Measurements from ENCODE around the gene TUFM. TPM values are rescaled to one million over a fixed set of nuclear protein-coding genes. Genes with fewer than 3 reads are reported as not detected.
"Not testable (repeated sequence)": the region's sequence is repeated elsewhere in the genome, so short reads cannot be mapped to it uniquely, and the experiment has no call there.

Gene TUFM
- total RNA-seq, 1 donor: 162 TPM

DNA sequence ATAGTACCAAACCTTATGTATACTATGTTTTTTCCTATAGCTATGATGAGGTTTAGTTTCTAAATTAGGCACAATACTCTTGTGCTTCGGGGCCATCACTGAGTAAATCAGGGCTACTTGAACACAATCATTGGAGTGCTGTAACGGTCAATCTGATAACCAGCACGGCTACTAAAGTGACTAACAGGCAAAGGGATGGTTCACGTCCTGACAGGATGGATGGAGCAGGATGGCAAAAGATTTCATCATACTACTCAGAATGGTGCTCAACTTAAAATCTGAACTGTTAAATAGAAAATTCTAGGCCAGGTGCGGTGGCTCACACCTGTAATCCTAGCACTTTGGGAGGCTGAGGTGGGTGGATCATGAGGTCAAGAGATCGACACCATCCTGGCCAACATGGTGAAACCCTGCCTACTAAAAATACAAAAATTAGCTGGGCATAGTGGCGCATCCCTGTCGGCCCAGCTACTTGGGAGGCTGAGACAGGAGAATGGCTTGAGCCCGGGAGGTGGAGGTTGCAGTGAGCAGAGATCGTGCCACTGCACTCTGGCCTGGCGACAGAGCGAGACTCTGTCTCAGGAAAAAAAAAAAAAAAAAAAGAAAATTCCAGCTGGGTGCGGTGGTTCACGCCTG is 7.0 kb downstream of the TUFM start:
- no peak for DNase-seq (ENCODE audit: low read depth in 2 of 3, low spot score in 2 of 3)

DNA sequence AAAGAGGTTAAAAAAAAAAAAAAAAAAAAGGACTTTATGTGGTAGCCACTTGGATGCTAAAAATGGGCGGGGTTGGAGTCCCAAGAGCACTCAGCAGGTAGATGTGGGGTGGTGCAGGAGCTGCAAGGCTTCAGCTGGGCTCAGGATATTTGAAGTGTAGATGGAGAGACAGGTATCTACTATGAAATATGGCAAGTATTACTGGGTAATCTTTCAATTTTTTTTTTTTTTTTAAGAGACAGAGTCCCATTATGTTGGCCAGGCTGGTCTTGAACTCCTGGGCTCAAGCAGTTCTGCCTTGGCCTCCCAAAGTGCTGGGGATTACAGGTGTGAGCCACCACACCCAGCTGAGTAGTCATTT is 7.6 kb downstream of the TUFM start:
- no peak for DNase-seq (ENCODE audit: low read depth in 2 of 3, low spot score in 2 of 3)

DNA sequence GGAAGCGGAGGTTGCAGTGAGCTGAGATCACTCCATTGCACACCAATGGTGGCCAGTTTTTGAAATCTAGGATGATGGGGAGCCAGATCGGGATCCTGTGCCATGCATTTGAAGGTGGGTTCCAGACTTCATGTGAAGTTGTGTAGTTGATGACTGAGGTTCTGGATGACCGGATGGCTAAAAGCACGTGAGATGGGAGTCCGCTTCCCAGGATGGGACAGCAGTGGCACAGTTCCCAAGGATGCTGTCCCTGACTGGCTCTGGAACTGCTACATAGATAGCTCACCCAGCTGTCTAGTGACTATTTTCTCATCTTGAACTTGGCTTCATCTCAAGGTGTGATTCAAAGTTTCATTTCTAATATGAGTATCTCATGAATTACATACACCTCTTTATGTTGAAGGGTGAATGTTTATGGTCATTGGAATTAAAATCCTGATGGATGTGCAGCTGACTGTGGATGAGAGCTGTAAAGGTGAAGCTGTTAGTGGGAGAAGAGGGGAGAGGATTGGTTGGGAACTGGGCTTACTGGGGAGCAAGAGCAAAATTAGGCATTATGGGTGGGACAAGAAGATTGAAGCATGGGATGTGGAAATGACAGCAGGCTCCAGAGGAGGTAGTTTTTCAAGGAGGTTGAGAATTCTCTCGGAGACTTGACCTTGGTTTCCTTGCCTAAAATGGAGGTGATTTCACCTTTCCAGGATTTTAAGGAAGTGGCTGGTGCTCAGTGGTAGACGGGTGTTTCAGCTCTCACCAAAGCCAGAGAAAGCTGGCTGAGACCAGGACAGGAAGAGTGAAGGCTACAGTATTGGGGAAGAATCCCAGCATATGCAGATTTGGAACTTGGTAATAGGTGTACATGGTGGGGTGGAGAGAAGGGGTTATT is 8.2 kb downstream of the TUFM start:
- no peak for DNase-seq (ENCODE audit: low read depth in 2 of 3, low spot score in 2 of 3)

DNA sequence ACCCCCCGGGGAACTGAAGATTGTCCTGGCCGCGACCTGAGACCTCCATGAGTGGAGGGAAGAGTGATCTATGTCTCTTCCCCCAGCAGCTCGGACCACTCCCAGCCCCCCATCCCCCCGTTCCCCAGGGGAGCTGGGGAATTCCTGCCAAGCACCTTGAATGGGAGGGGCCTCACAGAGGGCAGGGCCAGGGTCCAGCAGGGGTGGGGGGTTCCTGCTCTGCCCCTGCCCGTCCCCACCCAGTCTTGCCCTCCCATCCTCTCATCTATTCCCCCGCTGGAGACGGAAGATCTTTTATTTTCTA is 9.4 kb downstream of the TUFM start:
- no peak for DNase-seq (ENCODE audit: low read depth in 2 of 3, low spot score in 2 of 3)

DNA sequence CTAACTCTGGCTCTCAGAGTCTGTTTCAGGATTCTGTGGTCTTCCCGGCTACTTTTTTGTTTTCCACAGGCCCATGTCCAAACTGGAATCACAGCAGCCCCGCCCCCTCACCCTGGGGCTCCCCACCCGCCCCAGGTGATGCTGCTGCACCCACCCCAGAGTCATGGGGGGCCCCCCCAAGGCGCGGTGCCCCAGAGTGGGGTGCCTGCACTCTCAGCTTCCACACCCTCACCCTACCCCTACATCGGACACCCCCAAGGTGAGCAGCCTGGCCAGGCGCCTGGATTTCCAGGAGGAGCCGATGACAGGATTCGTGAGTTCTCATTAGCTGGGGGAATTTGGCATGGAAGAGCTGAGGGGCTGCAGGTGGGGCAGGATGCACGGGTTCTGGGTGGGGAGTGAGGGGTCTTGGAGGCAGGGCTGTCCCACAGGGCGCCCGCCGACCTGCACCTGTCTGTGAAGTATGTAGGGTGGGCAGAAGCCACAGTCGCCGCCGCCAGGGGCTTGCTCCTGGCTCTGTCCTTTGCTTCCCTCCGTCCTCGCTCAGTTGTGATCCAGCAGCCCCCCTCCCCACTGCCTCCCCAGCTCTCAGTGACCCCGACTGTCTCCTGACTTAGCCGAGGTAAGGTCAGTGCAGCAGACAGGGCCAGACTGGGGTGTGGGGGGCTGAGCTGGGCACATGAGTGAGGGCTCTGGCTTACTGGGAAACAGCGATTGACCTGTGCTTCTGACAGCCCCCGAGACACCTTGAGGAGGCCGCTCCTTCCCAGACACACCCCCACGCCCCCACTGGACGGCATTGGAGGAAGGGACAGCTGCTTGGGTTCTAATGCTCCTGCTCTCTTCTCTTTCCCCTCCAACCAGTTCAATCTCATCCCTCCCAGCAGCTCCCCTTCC is 10.0 kb downstream of the TUFM start:
- no peak for DNase-seq (ENCODE audit: low read depth in 2 of 3, low spot score in 2 of 3)

DNA sequence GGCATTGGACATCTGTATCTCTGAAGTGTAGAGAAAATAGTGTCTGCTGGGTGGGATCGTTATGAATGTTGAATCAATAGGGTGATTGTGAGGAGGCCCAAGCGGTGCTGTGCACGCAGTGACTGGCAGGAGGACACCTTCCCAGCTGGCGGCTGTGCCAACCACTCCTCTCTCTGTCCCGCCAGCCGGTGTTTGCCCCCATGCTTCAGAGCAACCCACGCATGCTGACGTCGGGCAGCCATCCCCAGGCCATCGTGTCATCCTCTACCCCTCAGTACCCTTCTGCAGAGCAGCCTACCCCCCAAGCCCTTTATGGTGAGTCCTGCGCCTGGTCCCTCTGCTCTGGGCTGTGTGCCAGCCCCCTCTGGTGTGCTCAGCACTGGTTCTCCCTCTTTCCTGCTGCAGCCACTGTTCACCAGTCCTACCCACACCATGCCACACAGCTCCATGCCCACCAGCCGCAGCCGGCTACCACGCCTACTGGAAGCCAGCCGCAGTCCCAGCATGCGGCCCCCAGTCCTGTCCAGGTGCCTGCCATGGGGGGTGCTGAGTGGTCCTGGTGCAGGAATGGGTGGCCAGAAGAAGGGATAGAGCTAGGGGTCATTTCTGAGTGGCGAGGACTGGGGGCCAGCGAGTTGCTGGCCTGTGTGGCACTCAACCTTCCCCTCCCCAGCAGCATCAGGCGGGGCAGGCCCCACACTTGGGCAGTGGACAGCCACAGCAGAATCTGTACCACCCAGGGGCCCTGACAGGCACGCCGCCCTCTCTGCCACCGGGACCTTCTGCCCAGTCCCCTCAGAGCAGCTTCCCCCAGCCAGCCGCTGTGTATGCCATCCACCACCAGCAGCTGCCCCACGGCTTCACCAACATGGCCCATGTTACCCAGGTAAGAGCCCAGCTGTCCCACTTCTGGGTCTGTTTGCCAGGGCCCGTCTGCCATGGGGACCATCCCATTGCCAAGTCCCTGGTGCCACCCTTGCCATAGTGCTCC is 11.0 kb downstream of the TUFM start:
- no peak for DNase-seq (ENCODE audit: low read depth in 2 of 3, low spot score in 2 of 3)

DNA sequence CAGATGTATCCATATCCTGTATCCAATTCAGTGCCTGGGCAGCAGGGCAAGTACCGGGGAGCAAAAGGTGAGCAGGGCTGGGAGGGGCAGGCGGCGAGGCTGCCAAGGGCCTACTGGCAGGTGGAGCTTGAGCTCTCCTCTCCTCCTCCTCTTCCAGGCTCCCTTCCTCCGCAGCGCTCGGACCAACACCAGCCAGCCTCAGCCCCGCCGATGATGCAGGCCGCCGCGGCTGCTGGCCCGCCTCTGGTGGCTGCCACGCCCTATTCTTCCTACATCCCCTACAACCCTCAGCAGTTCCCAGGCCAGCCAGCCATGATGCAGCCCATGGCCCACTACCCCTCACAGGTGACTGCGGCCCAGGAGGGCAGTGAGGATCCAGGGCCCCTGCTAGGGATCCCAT is 11.8 kb downstream of the TUFM start:
- no peak for DNase-seq (ENCODE audit: low read depth in 2 of 3, low spot score in 2 of 3)

DNA sequence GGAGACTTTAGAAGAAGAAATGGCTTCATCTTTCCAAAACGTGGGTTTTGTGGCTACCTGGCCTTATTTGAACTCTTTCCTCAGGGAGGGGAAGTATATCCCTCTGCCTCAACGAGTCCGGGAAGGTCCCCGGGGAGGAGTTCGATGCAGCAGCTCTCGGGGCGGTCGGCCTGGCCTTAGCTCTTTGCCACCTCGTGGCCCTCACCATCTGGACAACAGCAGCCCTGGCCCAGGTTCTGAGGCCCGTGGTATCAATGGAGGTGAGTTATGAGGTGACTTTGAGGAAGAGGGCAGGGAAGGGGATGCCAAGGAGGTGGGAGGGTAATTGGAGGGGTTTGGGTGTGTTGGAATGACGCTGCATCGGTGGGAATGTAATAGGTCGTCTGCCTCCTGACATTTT is 15.6 kb downstream of the TUFM start:
- DNase-seq (ENCODE audit: low read depth in 2 of 3, low spot score in 2 of 3): no peak

DNA sequence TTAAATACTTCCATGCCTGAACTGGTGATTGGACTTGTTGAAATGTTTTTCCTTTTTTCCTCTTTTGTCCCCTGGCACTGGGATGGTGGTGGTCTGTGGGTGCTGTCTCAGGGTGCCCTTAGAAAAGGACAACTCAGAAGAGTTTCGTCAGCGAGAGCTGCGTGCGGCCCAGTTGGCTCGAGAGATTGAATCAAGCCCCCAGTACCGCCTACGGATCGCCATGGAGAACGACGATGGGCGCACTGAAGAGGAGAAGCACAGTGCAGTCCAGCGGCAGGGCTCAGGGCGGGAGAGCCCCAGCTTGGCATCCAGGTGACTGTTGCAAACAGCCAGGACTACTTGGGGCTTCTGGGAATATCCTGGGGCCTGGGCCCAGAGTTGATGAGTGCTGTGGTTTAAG is 16.4 kb downstream of the TUFM start:
- DNase-seq (ENCODE audit: low read depth in 2 of 3, low spot score in 2 of 3): no peak

DNA sequence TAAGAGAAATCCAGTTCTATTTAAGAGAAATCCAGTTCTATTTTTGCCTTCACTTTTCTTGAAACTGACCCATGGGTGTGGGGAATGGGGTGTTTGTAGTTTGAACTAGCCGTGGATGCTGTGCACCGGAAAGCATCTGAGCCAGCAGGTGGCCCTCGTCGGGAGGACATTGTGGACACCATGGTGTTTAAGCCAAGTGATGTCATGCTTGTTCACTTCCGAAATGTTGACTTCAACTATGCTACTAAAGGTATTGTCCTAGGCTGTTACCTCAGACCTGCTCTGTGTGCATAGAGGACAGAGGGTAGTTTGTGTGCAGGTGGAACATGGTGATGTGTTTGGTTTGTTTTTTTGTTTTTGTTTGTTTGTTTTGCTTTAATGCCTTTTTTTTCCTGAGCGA is 20.0 kb downstream of the TUFM start:
- DNase-seq (ENCODE audit: low read depth in 2 of 3, low spot score in 2 of 3): no peak

DNA sequence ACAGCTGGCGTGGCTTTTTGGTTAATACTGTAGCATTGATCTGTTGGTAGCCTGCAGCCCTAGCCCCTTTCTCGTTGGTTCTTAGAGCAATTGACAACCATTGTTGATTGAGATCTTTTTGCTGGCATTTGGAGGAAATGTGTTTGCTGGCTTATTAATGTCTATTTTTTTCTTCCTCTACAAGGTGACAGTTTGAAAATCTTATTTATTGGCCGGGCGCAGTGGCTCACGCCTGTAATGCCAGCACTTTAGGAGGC is 21.5 kb downstream of the TUFM start:
- DNase-seq (ENCODE audit: low read depth in 2 of 3, low spot score in 2 of 3): no peak

DNA sequence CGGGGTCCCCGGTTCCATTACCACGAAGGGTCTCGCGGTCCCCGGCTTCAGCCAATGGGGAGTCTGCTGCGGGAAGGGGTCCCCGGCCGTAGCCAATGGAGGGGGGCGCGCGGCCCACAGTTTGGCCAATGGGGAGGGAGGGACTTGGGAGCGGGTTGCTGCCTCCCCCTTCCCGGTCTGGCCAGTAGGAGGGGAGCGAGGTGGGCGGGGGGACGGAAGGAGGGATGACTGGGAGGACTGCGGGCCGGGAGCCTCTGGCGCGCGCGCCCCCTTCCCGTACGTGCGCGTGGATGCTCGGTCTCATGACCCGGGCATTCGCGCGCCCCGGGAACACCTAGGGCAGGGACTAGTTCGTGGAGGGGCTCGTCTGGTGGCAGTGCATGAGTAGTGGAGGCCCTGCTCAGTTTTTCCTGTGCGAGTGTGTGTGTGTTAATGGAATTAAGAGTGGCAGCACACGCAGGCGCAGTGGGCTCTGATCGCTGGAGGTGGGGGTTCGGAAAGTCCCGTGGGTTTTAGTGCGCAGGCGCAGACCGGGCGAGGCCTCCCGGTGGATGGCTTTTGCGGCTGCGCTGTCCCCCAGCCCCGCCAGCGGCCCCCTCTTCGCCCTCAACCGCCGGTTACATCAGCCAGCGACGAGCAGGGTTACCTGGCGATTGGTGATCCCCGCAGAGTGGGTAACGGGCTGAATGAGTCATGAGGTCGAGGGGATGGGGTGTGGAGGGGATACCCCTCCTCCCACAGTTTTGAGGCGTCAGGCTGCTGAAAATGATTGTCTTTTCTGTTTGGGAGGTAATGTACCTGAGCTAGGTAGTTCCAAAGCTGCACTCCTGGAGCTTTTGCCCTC is 22.1 kb downstream of the TUFM start:
- DNase-seq (ENCODE audit: low read depth in 2 of 3, low spot score in 2 of 3): peak; percentile 97 to 99 (median 99)

DNA sequence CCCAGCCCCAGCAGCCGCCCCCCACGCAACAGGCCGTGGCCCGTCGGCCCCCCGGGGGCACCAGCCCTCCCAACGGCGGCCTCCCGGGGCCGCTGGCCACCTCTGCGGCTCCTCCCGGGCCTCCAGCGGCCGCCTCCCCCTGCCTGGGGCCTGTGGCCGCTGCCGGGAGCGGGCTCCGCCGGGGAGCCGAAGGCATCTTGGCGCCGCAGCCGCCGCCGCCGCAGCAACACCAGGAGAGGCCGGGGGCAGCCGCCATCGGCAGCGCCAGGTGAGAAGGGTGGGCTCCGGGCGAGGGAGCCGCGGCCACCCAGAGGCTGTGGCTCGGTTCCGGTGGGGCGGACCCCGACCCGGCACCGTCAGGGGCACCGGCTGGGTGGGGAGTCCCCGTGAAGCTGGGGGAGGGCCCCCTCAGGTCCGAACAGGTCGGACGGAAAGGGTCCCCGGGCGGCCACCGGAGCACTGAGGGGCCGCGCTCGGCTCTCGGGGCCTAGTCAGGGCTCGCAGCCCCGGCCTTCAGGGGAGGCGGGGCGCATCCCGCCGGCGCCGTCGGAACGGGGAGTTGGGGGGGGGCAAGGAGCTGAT is 22.8 kb downstream of the TUFM start:
- DNase-seq (ENCODE audit: low read depth in 2 of 3, low spot score in 2 of 3): no peak

DNA sequence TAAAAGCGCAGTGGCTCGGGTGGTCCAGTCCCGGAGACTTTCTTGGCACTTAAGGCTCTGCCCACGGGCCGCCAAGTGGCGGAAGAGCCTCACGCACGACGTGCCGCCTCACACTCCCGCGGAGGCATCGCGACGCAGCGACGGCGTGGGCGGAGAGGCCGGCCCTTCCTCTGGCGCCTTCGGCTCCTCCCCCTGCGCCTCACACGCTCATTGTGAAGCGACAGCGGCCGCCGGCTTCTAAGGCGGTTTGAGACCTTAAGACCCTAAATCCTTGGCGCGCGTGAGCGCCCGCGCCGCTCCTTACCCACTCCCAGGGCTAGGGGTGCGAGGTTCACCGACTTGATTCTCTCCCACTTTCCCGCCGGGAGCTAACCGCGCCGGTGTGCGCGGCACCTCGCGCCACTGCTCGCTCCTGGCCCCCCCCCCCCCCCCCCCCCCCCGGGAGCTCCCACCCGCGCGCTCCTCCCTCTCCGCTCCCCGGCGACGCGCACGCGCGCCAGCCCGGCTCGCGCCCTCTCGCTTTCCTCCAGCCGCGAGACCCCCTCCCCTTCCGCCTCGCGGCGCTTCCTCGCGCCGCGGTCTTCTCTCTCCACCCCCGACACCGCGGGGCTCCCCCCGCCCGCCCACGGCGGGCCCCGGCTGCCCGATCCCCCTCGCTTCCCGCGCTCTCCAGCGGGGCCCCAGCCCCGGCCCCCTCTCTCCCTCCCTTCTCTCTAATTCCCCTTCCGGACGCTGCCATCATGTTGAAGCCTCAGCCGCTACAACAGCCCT is 23.4 kb downstream of the TUFM start, which contains the start of gene ATXN2L:
Gene ATXN2L, plus strand, starts transcription at position 480 of the 771 bp plus-strand sequence. Its CDS starts 261 bp downstream, at position 741.
- DNase-seq (ENCODE audit: low read depth in 2 of 3, low spot score in 2 of 3): peak; percentile 89 to 97 (median 97)

DNA sequence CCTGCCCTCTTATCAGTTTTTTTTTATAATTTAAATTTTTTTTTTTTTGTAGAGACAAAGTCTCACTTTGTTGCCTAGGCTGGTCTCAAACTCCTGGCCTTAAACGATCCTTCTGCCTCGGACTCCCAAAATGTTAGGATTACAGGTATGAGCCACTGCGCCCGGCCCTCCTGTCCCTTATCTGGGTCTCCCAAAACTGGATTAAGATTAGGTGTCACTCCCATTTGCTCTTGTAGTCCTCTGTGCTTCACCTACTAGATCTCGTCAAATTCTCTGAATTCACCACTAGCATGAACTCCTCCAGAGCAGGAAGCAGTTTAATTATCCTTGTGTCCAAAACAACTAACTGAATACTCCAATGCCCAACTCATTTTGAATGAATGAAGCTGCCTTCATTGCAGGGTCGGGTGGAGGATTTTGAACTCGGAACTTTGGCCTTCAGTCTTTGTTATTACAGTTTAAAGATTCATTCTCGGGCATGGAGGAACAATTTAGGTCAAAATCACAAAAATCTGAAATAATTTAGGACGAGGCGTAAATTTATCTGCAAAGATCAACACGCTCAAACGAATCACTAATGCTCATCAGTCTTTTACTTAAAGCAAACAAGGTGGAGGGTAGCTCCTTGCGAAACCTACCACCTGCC is 24.2 kb downstream of the TUFM start:
- DNase-seq (ENCODE audit: low read depth in 2 of 3, low spot score in 2 of 3): no peak

DNA sequence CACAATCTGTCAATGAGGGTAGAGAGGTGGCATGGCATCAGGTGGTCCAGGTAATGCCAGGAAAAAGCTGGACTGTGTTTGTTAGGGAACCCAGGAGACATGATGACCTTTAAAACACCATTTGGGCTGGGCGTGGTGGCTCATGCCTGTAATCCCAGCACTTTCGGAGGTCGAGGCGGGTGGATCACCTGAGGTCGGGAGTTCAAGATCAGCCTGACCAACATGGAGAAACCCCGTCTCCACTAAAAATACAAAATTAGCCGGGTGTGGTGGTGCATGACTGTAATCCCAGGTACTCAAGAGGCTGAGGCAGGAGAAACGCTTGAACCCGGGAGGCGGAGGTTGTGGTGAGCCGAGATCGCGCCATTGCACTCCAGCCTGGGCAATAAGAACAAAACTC is 25.6 kb downstream of the TUFM start:
- not testable (repeated sequence) for DNase-seq (ENCODE audit: low read depth in 2 of 3, low spot score in 2 of 3)

DNA sequence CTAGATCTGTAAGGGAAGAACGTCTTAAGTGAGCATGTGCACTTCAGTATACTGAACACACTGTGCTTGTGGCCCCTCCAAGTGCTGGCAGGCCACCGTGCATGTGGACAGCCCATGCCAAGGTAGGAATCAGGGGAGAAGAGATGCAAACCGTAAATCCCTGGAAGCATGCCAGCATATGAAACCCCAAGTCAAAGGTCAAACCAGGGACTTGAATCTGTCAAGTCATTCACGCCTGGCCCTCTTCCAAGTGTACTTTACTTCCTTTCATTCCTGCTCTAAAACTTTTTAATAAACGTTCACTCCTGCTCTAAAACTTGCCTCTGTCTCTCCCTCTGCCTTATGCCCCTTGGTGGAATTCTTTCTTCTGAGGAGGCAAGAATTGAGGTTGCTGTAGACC is 26.1 kb downstream of the TUFM start:
- DNase-seq (ENCODE audit: low read depth in 2 of 3, low spot score in 2 of 3): peak in 2 of 3 donors; percentile 17 to 36
